Fibroblast of the aortic adventitia (primary cell): ENCODE data around the gene CASTOR2. TPM values are rescaled to one million over a fixed set of nuclear protein-coding genes. Genes with fewer than 3 reads are reported as not detected.
"Not testable (repeated sequence)": the region's sequence is repeated elsewhere in the genome, so short reads cannot be mapped to it uniquely, and the experiment has no call there.

Experiments used
- DNase-seq: peaks from one replicate; pipeline ENCODE4 v3.0.0-alpha.2; 2010; ENCODE audit warnings: low read depth
- H3K4me3 ChIP-seq: 2 replicates; pipeline ENCODE4 v1.5.1; 2011; ENCODE audit warnings: low read depth, mild to moderate bottlenecking, control low read depth, low read length, moderate library complexity
- CTCF ChIP-seq: IDR thresholded peaks from 2 replicates; pipeline ENCODE4 v1.5.1; 2011; ENCODE audit warnings: mild to moderate bottlenecking, low read length, control low read depth, inconsistent platforms; ENCODE audit not compliant: insufficient read depth
- total RNA-seq: library from RNA; depleted of rRNA; stranded (reverse); fragments of >200 nt; gene quantifications from 2 replicates; pipeline ENCODE4 v1.2.3, GENCODE V29; 2012; ENCODE audit warnings: low replicate concordance

Gene CASTOR2
- total RNA-seq, 1 donor: 22.1 TPM

- TF ChIP-seq CTCF: no peak
- no peak for DNase-seq
- no peak overlapping the region for H3K4me3 ChIP-seq
Observed at GRCh38 chr7:75064291-75064690, 99.8 kb downstream of the CASTOR2 start.

GRCh38 chr7:75064801-75065200 lies 100.3 kb downstream of the CASTOR2 start:
- no peak overlapping the region for H3K4me3 ChIP-seq
- no peak for TF ChIP-seq CTCF
- DNase-seq: no peak

GRCh38 chr7:75066521-75066920 lies 102.0 kb downstream of the CASTOR2 start:
- DNase-seq: no peak
- no peak for TF ChIP-seq CTCF
- H3K4me3 ChIP-seq: no peak overlapping the region

GRCh38 chr7:75072981-75073283 lies 108.4 kb downstream of the CASTOR2 start:
- H3K4me3 ChIP-seq: peak overlapping the region; percentile 84
- no peak for TF ChIP-seq CTCF
- no peak for DNase-seq

- DNase-seq: not testable (repeated sequence)
- H3K4me3 ChIP-seq: peak overlapping the region; percentile 84
Observed at GRCh38 chr7:75074262-75074641, 109.7 kb downstream of the CASTOR2 start.

Other genes starting within 250 kb of the CASTOR2 start
- gene NCF1, start 190.7 kb upstream of the CASTOR2 start, total RNA-seq: not detected in 2 replicates
- 8.4 and 13.9 TPM in 2 replicates for gene GTF2IRD2, start 113.1 kb upstream of the CASTOR2 start, total RNA-seq
- gene RCC1L, start 109.1 kb downstream of the CASTOR2 start, total RNA-seq: 32.2 and 38.8 TPM in 2 replicates
- gene GTF2IRD2B, start 127.9 kb downstream of the CASTOR2 start, total RNA-seq: 20.2 and 24.6 TPM in 2 replicates